ENCODE results near the gene FAM83C.

DNA sequence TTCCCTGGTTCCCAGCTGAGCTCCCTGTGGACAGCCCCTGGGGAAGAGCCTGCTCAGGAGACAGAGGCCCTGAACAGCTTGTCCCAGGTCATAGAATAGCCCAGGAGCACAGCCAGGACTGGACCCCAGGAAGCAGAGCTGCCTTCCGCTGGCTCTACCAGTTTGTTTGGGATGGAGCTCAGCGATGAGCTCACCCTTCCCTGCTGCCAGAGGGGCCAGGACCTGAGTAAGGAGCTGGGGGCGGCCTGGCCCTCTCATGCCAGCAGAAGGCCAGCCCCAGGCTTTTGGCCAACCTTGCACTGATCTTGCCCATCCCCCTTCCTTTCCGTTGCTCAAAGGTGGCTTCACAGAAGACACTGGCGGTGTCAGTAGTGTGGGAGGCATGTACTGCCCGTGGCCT lies 31.8 kb downstream of the FAM83C start:
- no peak for TF ChIP-seq EP300 (IDR thresholded peaks at IDR 0.05)
- TF ChIP-seq CTCF (IDR thresholded peaks at IDR 0.05): no peak
